GM19438 (cell line): ENCODE results near the gene ACSL6.
"Not testable (repeated sequence)": the region's sequence is repeated elsewhere in the genome, so short reads cannot be mapped to it uniquely, and the experiment has no call there.

Experiments used
- ATAC-seq: cut with Tn5 transposase; IDR thresholded peaks from one replicate; pipeline ENCODE4 v1.9.1; 2021; ENCODE audit warnings: low read depth; ENCODE audit not compliant: unreplicated experiment

Gene ACSL6

GRCh38 chr5:131952301-131952857, 59.1 kb downstream of the ACSL6 start:
- no peak for ATAC-seq

- no peak for ATAC-seq
These were observed 60.8 kb downstream of the ACSL6 start for GRCh38 chr5:131950706-131951105.

GRCh38 chr5:131947445-131947844, 64.0 kb downstream of the ACSL6 start:
- ATAC-seq: no peak

GRCh38 chr5:131945551-131946168, 65.8 kb downstream of the ACSL6 start, which contains the start of gene MEIKIN:
Gene MEIKIN, minus strand, starts transcription at chr5:131945663. Its CDS starts 158 bp downstream, at chr5:131945505.
- no peak for ATAC-seq

GRCh38 chr5:131944702-131945550, 66.5 kb downstream of the ACSL6 start:
- ATAC-seq: no peak

- no peak for ATAC-seq
These were observed 67.5 kb downstream of the ACSL6 start for GRCh38 chr5:131943916-131944315.

- ATAC-seq: no peak
These were observed 69.4 kb downstream of the ACSL6 start for GRCh38 chr5:131942016-131942415.

GRCh38 chr5:131939690-131940345, 71.6 kb downstream of the ACSL6 start:
- ATAC-seq: no peak

GRCh38 chr5:131932235-131932634, 79.2 kb downstream of the ACSL6 start:
- ATAC-seq: no peak

- ATAC-seq: no peak
These were observed 82.5 kb downstream of the ACSL6 start for GRCh38 chr5:131928957-131929356.

GRCh38 chr5:131926168-131926567, 85.3 kb downstream of the ACSL6 start:
- no peak for ATAC-seq

- ATAC-seq: no peak
These were observed 95.0 kb downstream of the ACSL6 start for GRCh38 chr5:131916481-131916880.

- no peak for ATAC-seq
These were observed 97.0 kb downstream of the ACSL6 start for GRCh38 chr5:131914472-131914871.

- no peak for ATAC-seq
These were observed 97.9 kb downstream of the ACSL6 start for GRCh38 chr5:131913603-131914002.

- no peak for ATAC-seq
These were observed 104.8 kb downstream of the ACSL6 start for GRCh38 chr5:131906668-131907067.

- not testable (repeated sequence) for ATAC-seq
These were observed 109.2 kb downstream of the ACSL6 start for GRCh38 chr5:131902266-131902665.
